K562 (cell line): ENCODE results near the gene TMEM176B. TPM values are rescaled to one million over a fixed set of nuclear protein-coding genes. Genes with fewer than 3 reads are reported as not detected.

Source experiments
- ARHGAP35 ChIP-seq: fragments of 450-650 bp; IDR thresholded peaks from 2 replicates; pipeline ENCODE4 v1.6.1; 2018; ENCODE audit not compliant: partially characterized antibody
- E4F1 ChIP-seq: fragments of 250-450 bp; sonication (Bioruptor Pico); IDR thresholded peaks from 2 replicates; pipeline ENCODE4 v1.5.0; 2021; ENCODE audit warnings: mild to moderate bottlenecking, borderline replicate concordance
- ETV5 ChIP-seq: sonication (generic); formaldehyde crosslinking; IDR thresholded peaks from 2 replicates; pipeline ENCODE4 v1.4.0; 2020; ENCODE audit warnings: low read depth, mild to moderate bottlenecking, missing genetic modification reagents
- KAT7 ChIP-seq: sonication (generic); formaldehyde crosslinking; IDR thresholded peaks from 2 replicates; pipeline ENCODE4 v1.8.0; 2022; ENCODE audit warnings: missing genetic modification reagents, mild to moderate bottlenecking, borderline replicate concordance
- MCM7 ChIP-seq, 2 experiments: fragments of 450-650 bp; IDR thresholded peaks; 2 replicates each; pipeline ENCODE4 v1.6.1; 2016 to 2018
- NFE2L1 ChIP-seq: fragments of 450-650 bp; IDR thresholded peaks from 2 replicates; pipeline ENCODE4 v1.6.1; 2016; ENCODE audit warnings: missing genetic modification characterization, low read depth, mild to moderate bottlenecking, missing compliant biosample characterization, moderate library complexity, borderline replicate concordance
- NFIC ChIP-seq: fragments of 450-650 bp; IDR thresholded peaks from 2 replicates; pipeline ENCODE4 v1.6.1; 2017; ENCODE audit warnings: mild to moderate bottlenecking, inconsistent platforms
- NRF1 ChIP-seq, 2 experiments: fragments of 450-650 bp; IDR thresholded peaks in 1 of 2; conservative IDR thresholded peaks in 1 of 2; 2 replicates each; pipeline ENCODE4 v1.6.1; 2014; ENCODE audit warnings: mild to moderate bottlenecking in 2 of 2
- PCBP2 ChIP-seq: fragments of 200-400 bp; formaldehyde crosslinking; IDR thresholded peaks from 2 replicates; pipeline ENCODE4 v1.6.1; 2018; ENCODE audit warnings: low read length, low read depth, mild to moderate bottlenecking, moderate library complexity; ENCODE audit not compliant: poor library complexity, severe bottlenecking
- SFPQ ChIP-seq: fragments of 200-400 bp; formaldehyde crosslinking; IDR thresholded peaks from 2 replicates; pipeline ENCODE4 v1.6.1; 2017; ENCODE audit warnings: mild to moderate bottlenecking, low read depth, low read length, moderate library complexity
- TRIM24 ChIP-seq, 2 experiments: fragments of 450-650 bp; IDR thresholded peaks; 2 replicates each; pipeline ENCODE4 v1.6.1; 2016
- ZNF174 ChIP-seq: fragments of 250-450 bp; sonication (Bioruptor Pico); IDR thresholded peaks from 2 replicates; pipeline ENCODE4 v1.4.0; 2020; ENCODE audit warnings: mild to moderate bottlenecking
- ZNF444 ChIP-seq: fragments of 250-450 bp; sonication (Bioruptor Pico); IDR thresholded peaks from 2 replicates; pipeline ENCODE4 v1.4.0; 2020; ENCODE audit warnings: mild to moderate bottlenecking, moderate library complexity
- ZNF583 ChIP-seq: fragments of 250-450 bp; sonication (Bioruptor Pico); IDR thresholded peaks from 2 replicates; pipeline ENCODE4 v1.4.0; 2020
- ZNF639 ChIP-seq, 2 experiments: fragments of 200-800 bp in 1 of 2; sonication (Bioruptor generic) in 1 of 2; sonication (generic) in 1 of 2; formaldehyde crosslinking in 1 of 2; IDR thresholded peaks in 1 of 2; conservative IDR thresholded peaks in 1 of 2; 2 replicates each; pipeline versions ENCODE4 v1.5.0 to v1.6.1; 2016 to 2020; ENCODE audit warnings: missing compliant biosample characterization in 1 of 2, missing genetic modification characterization in 1 of 2, missing genetic modification reagents in 1 of 2
- polyA plus RNA-seq, 8 experiments: library from polyadenylated mRNA; depleted of rRNA in 4 of 8; stranded (reverse) in 5 of 8; unstranded in 3 of 8; fragments of >200 nt; fragmentation: Nextera tagmentation in 2 of 8; fragmentation: Illumina TruSeq in 1 of 8; extraction: Ambion mirVana in 2 of 8; extraction: Trizol in 1 of 8; gene quantifications; 2 replicates each; pipeline versions ENCODE4 v1.2.1 to v1.2.3, GENCODE V29; 2011 to 2014; ENCODE audit warnings: inconsistent platforms in 1 of 8, missing spikeins in 1 of 8
- total RNA-seq, 7 experiments: library from RNA; depleted of rRNA in 6 of 7; stranded (reverse); fragments of >200 nt in 6 of 7; fragmentation: Illumina TruSeq in 2 of 7; extraction: Trizol in 2 of 7; gene quantifications; 2 replicates each; pipeline versions ENCODE4 v1.2.1 to v1.2.3, GENCODE V29; 2011 to 2021; ENCODE audit warnings: low replicate concordance in 1 of 7
- TF ChIP-seq, protein P1 (sequence below): sonication (generic); formaldehyde crosslinking; IDR thresholded peaks from 2 replicates; pipeline ENCODE4 v1.8.1; 2023; ENCODE audit warnings: mild to moderate bottlenecking, missing genetic modification reagents
- TF ChIP-seq, protein P2 (sequence below): fragments of 450-650 bp; IDR thresholded peaks from 2 replicates; pipeline ENCODE4 v1.6.1; 2016; ENCODE audit warnings: missing biosample characterization, missing genetic modification characterization

TMEM176B gene
- total and polyA plus RNA-seq, 9 of the 15 experiments (the other 6 are each of a cell fraction or from before 2014, with no cell fraction given) = 0.19 to 0.60 TPM; not detected in 7

DNA sequence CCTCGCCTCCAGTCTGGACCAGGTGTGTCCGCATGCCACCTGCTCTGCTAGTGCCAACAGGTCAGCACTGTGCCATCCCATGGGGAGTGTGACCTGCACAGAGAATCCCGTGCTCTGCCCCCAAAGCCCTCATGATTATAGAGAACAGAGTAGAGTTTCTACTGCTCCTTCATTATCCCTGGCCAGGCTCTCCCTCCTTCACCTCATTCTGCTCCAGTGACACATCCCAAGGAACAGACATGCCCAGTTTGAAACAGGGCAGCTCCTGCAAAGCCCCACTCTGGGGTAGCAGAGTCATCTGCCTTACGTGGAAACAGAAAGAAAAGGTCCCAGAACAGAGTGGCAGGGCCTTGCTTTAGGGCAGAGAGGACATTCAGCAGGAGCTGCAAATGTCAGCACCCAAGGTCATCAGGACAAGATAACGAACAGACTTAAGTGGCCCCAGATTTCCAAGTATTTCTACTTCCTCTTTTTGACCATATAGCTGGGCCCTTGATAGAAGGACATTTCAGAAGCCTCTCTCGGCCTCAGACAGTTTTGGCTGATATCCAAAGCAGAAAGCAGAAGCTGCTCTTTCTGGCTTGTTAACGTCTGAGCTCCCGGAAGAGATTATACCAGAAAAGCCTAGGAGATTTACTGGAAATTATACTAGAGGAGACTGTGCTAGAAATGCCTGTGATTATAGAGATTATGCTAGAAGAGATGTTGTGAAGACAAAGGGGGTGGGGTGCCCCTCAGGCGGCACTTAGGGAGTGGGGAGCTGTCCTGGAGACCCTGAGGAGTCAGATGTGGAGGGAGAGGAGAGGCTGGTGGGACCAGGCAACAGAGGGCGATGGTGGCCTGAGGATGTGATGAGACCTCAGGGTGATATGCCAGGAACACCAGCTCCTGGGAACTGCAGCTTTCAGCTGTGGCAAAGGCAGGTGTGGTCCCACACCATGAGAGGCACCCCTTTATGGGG lies 12.6 kb downstream of the TMEM176B start (continued):
- TF ChIP-seq ETV5 (CRISPR knock-in tag) = peak; percentile 35; the same call in 1 of the 2 replicates
- TF ChIP-seq SFPQ = no peak
- TF ChIP-seq, protein P1, sequence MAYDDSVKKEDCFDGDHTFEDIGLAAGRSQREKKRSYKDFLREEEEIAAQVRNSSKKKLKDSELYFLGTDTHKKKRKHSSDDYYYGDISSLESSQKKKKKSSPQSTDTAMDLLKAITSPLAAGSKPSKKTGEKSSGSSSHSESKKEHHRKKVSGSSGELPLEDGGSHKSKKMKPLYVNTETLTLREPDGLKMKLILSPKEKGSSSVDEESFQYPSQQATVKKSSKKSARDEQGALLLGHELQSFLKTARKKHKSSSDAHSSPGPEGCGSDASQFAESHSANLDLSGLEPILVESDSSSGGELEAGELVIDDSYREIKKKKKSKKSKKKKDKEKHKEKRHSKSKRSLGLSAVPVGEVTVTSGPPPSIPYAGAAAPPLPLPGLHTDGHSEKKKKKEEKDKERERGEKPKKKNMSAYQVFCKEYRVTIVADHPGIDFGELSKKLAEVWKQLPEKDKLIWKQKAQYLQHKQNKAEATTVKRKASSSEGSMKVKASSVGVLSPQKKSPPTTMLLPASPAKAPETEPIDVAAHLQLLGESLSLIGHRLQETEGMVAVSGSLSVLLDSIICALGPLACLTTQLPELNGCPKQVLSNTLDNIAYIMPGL (CRISPR knock-in tag) = 0 out of 2 replicates have a peak, but pooled peaks have one; percentile 15
- no peak for TF ChIP-seq ZNF444 (CRISPR knock-in tag)
- TF ChIP-seq NFIC = peak; percentile 97
- no peak for TF ChIP-seq E4F1 (CRISPR knock-in tag)
- TF ChIP-seq NFE2L1 = no peak
- no peak for TF ChIP-seq ZNF583
- TF ChIP-seq, protein P2, sequence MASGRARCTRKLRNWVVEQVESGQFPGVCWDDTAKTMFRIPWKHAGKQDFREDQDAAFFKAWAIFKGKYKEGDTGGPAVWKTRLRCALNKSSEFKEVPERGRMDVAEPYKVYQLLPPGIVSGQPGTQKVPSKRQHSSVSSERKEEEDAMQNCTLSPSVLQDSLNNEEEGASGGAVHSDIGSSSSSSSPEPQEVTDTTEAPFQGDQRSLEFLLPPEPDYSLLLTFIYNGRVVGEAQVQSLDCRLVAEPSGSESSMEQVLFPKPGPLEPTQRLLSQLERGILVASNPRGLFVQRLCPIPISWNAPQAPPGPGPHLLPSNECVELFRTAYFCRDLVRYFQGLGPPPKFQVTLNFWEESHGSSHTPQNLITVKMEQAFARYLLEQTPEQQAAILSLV (tag) = no peak
- no peak for TF ChIP-seq PCBP2
- TF ChIP-seq NRF1 (conservative IDR thresholded peaks at IDR 0.05 in 1 of 2, IDR thresholded peaks at IDR 0.05 in 1 of 2) = no peak; a peak in 2 of 4 replicates
- 0 out of 4 replicates have a peak, but pooled peaks of 1 of the 2 experiments have one; percentile 43 for TF ChIP-seq ZNF639 (CRISPR knock-in tag; conservative IDR thresholded peaks at IDR 0.05 in 1 of 2, IDR thresholded peaks at IDR 0.05 in 1 of 2)
- TF ChIP-seq ARHGAP35 = no peak
- TF ChIP-seq KAT7 (CRISPR knock-in tag) = no peak
- no peak for TF ChIP-seq ZNF174 (CRISPR knock-in tag)
- peak in 1 of 2 experiments; percentile 61; a peak in 1 of 4 replicates for TF ChIP-seq TRIM24 (IDR thresholded peaks at IDR 0.05)
- no peak for TF ChIP-seq MCM7 (IDR thresholded peaks at IDR 0.05)
